H1 (cell line): ENCODE results near the gene GPR155. TPM values are rescaled to one million over a fixed set of nuclear protein-coding genes. Genes with fewer than 3 reads are reported as not detected.

Source experiments
- CTCF ChIA-PET: fragments of 300-600 bp; sonication (Branson Sonifier 250); formaldehyde crosslinking; loops from one replicate; lab custom pipeline; 2021; ENCODE audit not compliant: partially characterized antibody; lab: Charles Lee
- POLR2A ChIA-PET: fragments of 300-600 bp; sonication (Branson Sonifier 250); formaldehyde crosslinking; loops from one replicate; lab custom pipeline; 2021; ENCODE audit warnings: inconsistent platforms; ENCODE audit not compliant: partially characterized antibody; lab: Charles Lee
- DNase-seq, 2 experiments: peaks; one replicate each; pipeline versions ENCODE4 v3.0.0 to v3.0.0-alpha.2; 2010 to 2022; ENCODE audit warnings: low spot score in 2 of 2, low read depth in 1 of 2, mixed read lengths in 1 of 2
- FAIRE-seq: peaks from 2 replicates; lab custom pipeline; 2011; peaks lifted over from hg19 to GRCh38; lab: Jason Lieb, UNC
- H2AFZ ChIP-seq: 2 replicates; pipeline ENCODE4 v1.8.1; 2012; ENCODE audit warnings: low read length, inconsistent platforms
- H2AK5ac ChIP-seq: 2 replicates; pipeline ENCODE4 v1.6.1; 2013; ENCODE audit warnings: low read depth, low read length
- H2BK120ac ChIP-seq: replicated peaks from 2 replicates; pipeline ENCODE3; 2013; ENCODE audit warnings: low read depth, low read length, inconsistent platforms
- H2BK12ac ChIP-seq: 2 replicates; pipeline ENCODE4 v1.6.1; 2013; ENCODE audit warnings: low read depth, low read length
- H2BK15ac ChIP-seq: 2 replicates; pipeline ENCODE4 v1.6.1; 2013; ENCODE audit warnings: low read length
- H2BK20ac ChIP-seq: 2 replicates; pipeline ENCODE4 v1.6.1; 2013; ENCODE audit warnings: low read length
- H2BK5ac ChIP-seq: 2 replicates; pipeline ENCODE4 v1.6.1; 2013; ENCODE audit warnings: low read depth, low read length
- H3K14ac ChIP-seq: 2 replicates; pipeline ENCODE4 v1.6.1; 2013; ENCODE audit warnings: inconsistent platforms; ENCODE audit not compliant: insufficient read length
- H3K18ac ChIP-seq: 2 replicates; pipeline ENCODE4 v1.6.1; 2013; ENCODE audit warnings: low read length; ENCODE audit errors: extremely low read depth
- H3K23ac ChIP-seq: 2 replicates; pipeline ENCODE4 v1.6.1; 2013; ENCODE audit warnings: inconsistent platforms; ENCODE audit not compliant: insufficient read length
- H3K23me2 ChIP-seq: 2 replicates; pipeline ENCODE4 v1.6.1; 2013; ENCODE audit warnings: low read depth, low read length
- H3K27ac ChIP-seq: 2 replicates; pipeline ENCODE4 v1.6.1; 2011; ENCODE audit warnings: low read depth, low read length, inconsistent platforms
- H3K27me3 ChIP-seq, 4 experiments: replicated peaks in 1 of 4; 1 replicate in 1 of 4; 2 replicates in 3 of 4; pipeline versions ENCODE4 v1.6.1 to v1.8.1; 2011 to 2013; ENCODE audit warnings: low read length in 3 of 4, mild to moderate bottlenecking in 3 of 4, inconsistent platforms in 2 of 4, mixed read lengths in 2 of 4, moderate library complexity in 1 of 4; ENCODE audit not compliant: control insufficient read depth in 3 of 4, insufficient read depth in 3 of 4; ENCODE audit errors: extremely low read depth in 1 of 4
- H3K36me3 ChIP-seq, 4 experiments: 2 replicates each; pipeline versions ENCODE4 v1.6.1 to v1.8.1; 2011 to 2013; ENCODE audit warnings: mild to moderate bottlenecking in 4 of 4, low read length in 3 of 4, moderate library complexity in 2 of 4, control low read depth in 1 of 4, inconsistent platforms in 1 of 4; ENCODE audit not compliant: insufficient read depth in 4 of 4, control insufficient read depth in 2 of 4
- H3K4ac ChIP-seq: replicated peaks from 2 replicates; pipeline ENCODE3; 2013; ENCODE audit warnings: low read length, low read depth, mixed read lengths, inconsistent platforms; ENCODE audit not compliant: insufficient read length
- H3K4me1 ChIP-seq, 4 experiments: replicated peaks in 1 of 4; 1 replicate in 1 of 4; 2 replicates in 3 of 4; pipeline versions ENCODE4 v1.6.1 to v1.8.1; 2011 to 2013; ENCODE audit warnings: low read length in 3 of 4, inconsistent platforms in 2 of 4, mixed read lengths in 1 of 4; ENCODE audit not compliant: insufficient read depth in 4 of 4, control insufficient read depth in 3 of 4
- H3K4me2 ChIP-seq, 2 experiments: 2 replicates each; pipeline versions ENCODE4 v1.6.1 to v1.8.1; 2011 to 2013; ENCODE audit warnings: low read depth in 2 of 2, low read length in 2 of 2, control low read depth in 1 of 2, inconsistent platforms in 1 of 2, mild to moderate bottlenecking in 1 of 2; ENCODE audit not compliant: insufficient read depth in 1 of 2
- H3K4me3 ChIP-seq, 4 experiments: fragments of 200-600, 300-600 bp in 1 of 4; sonication (generic), shearing (Covaris generic), sonication (Bioruptor Twin) in 1 of 4; 2 replicates each; pipeline versions ENCODE4 v1.5.1 to v1.8.1; 2011 to 2016; ENCODE audit warnings: low read length in 4 of 4, low read depth in 3 of 4, control low read depth in 2 of 4, inconsistent platforms in 2 of 4, mild to moderate bottlenecking in 2 of 4, mixed read lengths in 1 of 4, moderate library complexity in 1 of 4; ENCODE audit not compliant: insufficient read depth in 2 of 4; ENCODE audit errors: extremely low read depth in 1 of 4
- H3K56ac ChIP-seq: replicated peaks from 2 replicates; pipeline ENCODE3; 2013; ENCODE audit warnings: low read depth, mild to moderate bottlenecking, mixed read lengths, low read length, inconsistent platforms; ENCODE audit not compliant: insufficient read length
- H3K79me1 ChIP-seq: 2 replicates; pipeline ENCODE4 v1.6.1; 2013; ENCODE audit warnings: low read depth, low read length, control low read depth
- H3K79me2 ChIP-seq, 2 experiments: 2 replicates each; pipeline versions ENCODE4 v1.6.1 to v1.8.1; 2012 to 2013; ENCODE audit warnings: low read length in 2 of 2, mild to moderate bottlenecking in 2 of 2, inconsistent platforms in 1 of 2; ENCODE audit not compliant: insufficient read depth in 2 of 2, control insufficient read depth in 1 of 2
- H3K9ac ChIP-seq, 4 experiments: replicated peaks in 1 of 4; 1 replicate in 1 of 4; 2 replicates in 3 of 4; pipeline versions ENCODE4 v1.6.1 to v1.8.1; 2011 to 2013; ENCODE audit warnings: low read depth in 3 of 4, low read length in 3 of 4, control low read depth in 2 of 4, mild to moderate bottlenecking in 2 of 4, moderate library complexity in 2 of 4, inconsistent platforms in 1 of 4; ENCODE audit errors: extremely low read depth in 1 of 4
- H3K9me3 ChIP-seq, 2 experiments: 2 replicates each; pipeline versions ENCODE4 v1.6.1 to v1.8.1; 2012 to 2013; ENCODE audit warnings: mild to moderate bottlenecking in 2 of 2, moderate library complexity in 2 of 2, control low read depth in 1 of 2, inconsistent platforms in 1 of 2, low read depth in 1 of 2, low read length in 1 of 2, mixed read lengths in 1 of 2; ENCODE audit not compliant: insufficient read depth in 2 of 2
- H4K20me1 ChIP-seq, 2 experiments: replicated peaks in 1 of 2; 2 replicates each; pipeline versions ENCODE3 to v1.8.1; 2011 to 2013; ENCODE audit warnings: inconsistent platforms in 2 of 2, low read length in 2 of 2, mild to moderate bottlenecking in 1 of 2; ENCODE audit not compliant: insufficient read depth in 2 of 2, control insufficient read depth in 1 of 2
- H4K5ac ChIP-seq: 2 replicates; pipeline ENCODE4 v1.6.1; 2013; ENCODE audit warnings: low read length, low read depth, mixed read lengths, inconsistent platforms; ENCODE audit not compliant: insufficient read length
- H4K8ac ChIP-seq: 2 replicates; pipeline ENCODE4 v1.8.0; 2013; ENCODE audit warnings: mild to moderate bottlenecking, moderate library complexity, low read length, inconsistent platforms; ENCODE audit not compliant: insufficient read depth; ENCODE audit errors: extremely low read depth
- H4K91ac ChIP-seq: replicated peaks from 2 replicates; pipeline ENCODE3; 2013; ENCODE audit warnings: low read length, mixed read lengths, inconsistent platforms; ENCODE audit not compliant: insufficient read length
- WGBS, 2 experiments: shearing (Covaris generic) in 1 of 2; methylation state at CpG; one replicate each; pipeline versions ENCODE4 v1.1.6 to v1.1.7; 2013 to 2015; ENCODE audit warnings: low lambda C conversion rate in 2 of 2, mixed read lengths in 2 of 2, inconsistent platforms in 1 of 2, low coverage in 1 of 2, missing lambda C conversion rate in 1 of 2; ENCODE audit not compliant: insufficient replicate concordance in 2 of 2, insufficient coverage in 1 of 2, insufficient read length in 1 of 2; ENCODE audit errors: extremely low coverage in 1 of 2, missing lambda C conversion rate in 1 of 2; 5-methylcytosine and 5-hydroxymethylcytosine counted together
- polyA plus RNA-seq, 7 experiments: library from polyadenylated mRNA; depleted of rRNA in 3 of 7; stranded (reverse) in 5 of 7; unstranded in 2 of 7; fragments of >200 nt in 5 of 7; fragments of 200-250 nt in 2 of 7; gene quantifications; 1 replicate in 5 of 7; 2 replicates in 1 of 7; 4 replicates in 1 of 7; pipeline versions ENCODE4 v1.2.1 to v1.2.3, GENCODE V29; 2011 to 2013; ENCODE audit warnings: missing spikeins in 2 of 7, mixed read lengths in 2 of 7
- total RNA-seq: library from RNA; stranded (reverse); fragmentation: NEBNext Ultra II Directional; extraction: Animal tissue kit (Norgen Biotek cat#: 25700); gene quantifications from 2 replicates; pipeline ENCODE4 v1.2.1, GENCODE V29; 2021

GPR155 gene
- total and polyA plus RNA-seq, 2 of the 8 experiments (the other 6 are each of a cell fraction or from before 2014, with no cell fraction given), result 0.26 to 2.1 TPM

- Histone ChIP-seq H3K9ac (no peak overlapping the region), H3K79me1 (no peaks in the 10 kb centered on the region), H3K36me3 (no peaks in the 10 kb centered on the region; a peak in 1 of 8 replicates), H3K27me3 (no peaks in the 10 kb centered on the region), H3K4me2 (no peak overlapping the region), H4K8ac (no peak overlapping the region), H3K23ac (no peak overlapping the region), H2BK5ac (no peak overlapping the region), H3K4me1 (no peaks in the 10 kb centered on the region), H3K56ac (no peak overlapping the region), H2BK120ac (no peak overlapping the region), H2BK15ac (no peak overlapping the region), H3K9me3 (peaks cover 46 to 49% of the 10 kb centered on the region in 2 experiments), H3K14ac (no peak overlapping the region), H2BK20ac (no peak overlapping the region), H3K23me2 (no peaks in the 10 kb centered on the region), H2AK5ac (no peak overlapping the region), H3K27ac (no peak overlapping the region), H3K4me3 (no peak overlapping the region), H4K91ac (no peak overlapping the region), H4K20me1 (no peaks in the 10 kb centered on the region), H2AFZ (no peak overlapping the region), H4K5ac (no peak overlapping the region), H3K79me2 (no peaks in the 10 kb centered on the region), H2BK12ac (no peak overlapping the region), H3K4ac (no peak overlapping the region), H3K18ac (no peak overlapping the region)
- ChIA-PET POLR2A (no interaction called here), CTCF (interaction anchor here (0.6 to 1.6 kb wide), 2 partner anchors 10 to 36 kb away, joined by 3 read pairs; no protein-coding TSS in a partner anchor)
- 24% methylated on average over 2 of the region's 2 CpGs; no CpG with 5 or more reads in 1 of the 2 experiments for WGBS, 2 experiments
- DNase-seq (no peak), FAIRE-seq (no peak)
Measured at GRCh38 chr2:174510583-174511189, 23.9 kb upstream of the GPR155 start.
